GM12878 (cell line): ENCODE results near the gene XRRA1. TPM values are rescaled to one million over a fixed set of nuclear protein-coding genes. Genes with fewer than 3 reads are reported as not detected.
A peak's percentile ranks its signal among the peaks of the same experiment; 100 is the strongest.

Source experiments
- ATAC-seq: fragments of 200-7000 bp; cut with Tn5 transposase; 3 replicates; pipeline ENCODE4 v1.9.1; 2020; ENCODE audit warnings: mild to moderate bottlenecking, moderate library complexity
- BruUV-seq: library from RNA; stranded (reverse); fragments of 400-500 nt; replicated peaks from 2 replicates; lab custom pipeline; 2021; lab: Mats Ljungman, UMichigan
- CTCF ChIA-PET: fragments of 300-600 bp; sonication (Branson Sonifier 250); formaldehyde crosslinking; extraction: SDS; loops from one replicate; lab custom pipeline; 2021; ENCODE audit warnings: inconsistent platforms; lab: Yijun Ruan, JAX
- POLR2A ChIA-PET: fragments of 350-600 bp; formaldehyde crosslinking; extraction: SDS; loops from one replicate; lab custom pipeline; 2021; ENCODE audit warnings: inconsistent platforms; lab: Charles Lee
- RAD21 ChIA-PET: fragments of 300-600 bp; sonication (Branson Sonifier 250); formaldehyde crosslinking; loops from one replicate; lab custom pipeline; 2023; ENCODE audit warnings: antibody characterized with exemption; ENCODE audit not compliant: unreplicated experiment; lab: Charles Lee
- SMC1A ChIA-PET: fragments of 300-600 bp; sonication (Branson Sonifier 250); formaldehyde crosslinking; loops from one replicate; lab custom pipeline; 2023; ENCODE audit not compliant: unreplicated experiment, uncharacterized antibody; lab: Charles Lee
- DNase-seq: peaks from one replicate; pipeline ENCODE4 v3.0.0-alpha.2; 2011; ENCODE audit warnings: low read depth, low spot score
- FAIRE-seq: peaks from 3 replicates; lab custom pipeline; 2011; peaks lifted over from hg19 to GRCh38; lab: Jason Lieb, UNC
- H2AFZ ChIP-seq: 2 replicates; pipeline ENCODE4 v1.6.0; 2011; ENCODE audit warnings: low read depth, low read length, control low read depth; ENCODE audit not compliant: control insufficient read depth
- H3K27ac ChIP-seq: 2 replicates; pipeline ENCODE4 v1.5.1; 2011; ENCODE audit warnings: control low read depth; ENCODE audit not compliant: control insufficient read depth, insufficient read depth
- H3K27me3 ChIP-seq, 2 experiments: replicated peaks in 1 of 2; 2 replicates each; pipeline versions ENCODE4 v1.6.0 to v1.6.1; 2011; ENCODE audit warnings: low read length in 1 of 2; ENCODE audit not compliant: control insufficient read depth in 2 of 2, insufficient read depth in 2 of 2
- H3K36me3 ChIP-seq, 2 experiments: 2 replicates each; pipeline ENCODE4 v1.5.1; 2011; ENCODE audit warnings: low read length in 1 of 2; ENCODE audit not compliant: control insufficient read depth in 2 of 2, insufficient read depth in 2 of 2
- H3K4me1 ChIP-seq: 2 replicates; pipeline ENCODE4 v1.6.1; 2011; ENCODE audit warnings: mild to moderate bottlenecking, low read length, moderate library complexity, mixed read lengths; ENCODE audit not compliant: control insufficient read depth, insufficient read depth
- H3K4me2 ChIP-seq: 2 replicates; pipeline ENCODE4 v1.6.0; 2011; ENCODE audit warnings: control low read depth; ENCODE audit not compliant: control insufficient read depth, insufficient read depth
- H3K4me3 ChIP-seq: fragments of 200-600 bp; sonication (generic); 2 replicates; pipeline ENCODE4 v1.5.1; 2016
- H3K79me2 ChIP-seq: 2 replicates; pipeline ENCODE4 v1.6.0; 2011; ENCODE audit warnings: low read length; ENCODE audit not compliant: control insufficient read depth, insufficient read depth
- H3K9ac ChIP-seq: 2 replicates; pipeline ENCODE4 v1.8.0; 2011; ENCODE audit warnings: low read length, control low read depth, mixed read lengths; ENCODE audit not compliant: control insufficient read depth, insufficient read depth
- H3K9me3 ChIP-seq: replicated peaks from 3 replicates; pipeline ENCODE4 v1.5.1; 2011; ENCODE audit warnings: mild to moderate bottlenecking, low read length; ENCODE audit not compliant: control insufficient read depth, insufficient read depth
- H4K20me1 ChIP-seq: 2 replicates; pipeline ENCODE4 v1.6.0; 2011; ENCODE audit not compliant: control insufficient read depth, insufficient read depth
- CBX3 ChIP-seq: fragments of 200-600 bp; sonication (generic); IDR thresholded peaks from 2 replicates; pipeline ENCODE4 v1.6.1; 2016; ENCODE audit warnings: low read depth, borderline replicate concordance
- CREM ChIP-seq: IDR thresholded peaks from 2 replicates; pipeline ENCODE4 v1.6.1; 2014; ENCODE audit warnings: antibody characterized with exemption, low read depth
- ESRRA ChIP-seq: IDR thresholded peaks from 2 replicates; pipeline ENCODE4 v1.6.1; 2012; ENCODE audit warnings: mild to moderate bottlenecking, low read length, improper control_type of control experiment
- PAX5 ChIP-seq: IDR thresholded peaks from 2 replicates; pipeline ENCODE4 v1.6.1; 2011; ENCODE audit warnings: low read depth, low read length, borderline replicate concordance
- SIN3A ChIP-seq: IDR thresholded peaks from 2 replicates; pipeline ENCODE4 v1.6.1; 2012; ENCODE audit warnings: low read depth, low read length, improper control_type of control experiment
- SPI1 ChIP-seq: IDR thresholded peaks from 2 replicates; pipeline ENCODE4 v1.6.1; 2011; ENCODE audit warnings: low read depth, mild to moderate bottlenecking, low read length, moderate library complexity, borderline replicate concordance; ENCODE audit not compliant: insufficient read depth
- SUZ12 ChIP-seq: fragments of 200-600 bp; sonication (generic); IDR thresholded peaks from one replicate; pipeline ENCODE4 v1.6.1; 2018; ENCODE audit warnings: antibody characterized with exemption, mild to moderate bottlenecking; ENCODE audit not compliant: unreplicated experiment
- YY1 ChIP-seq: IDR thresholded peaks from 2 replicates; pipeline ENCODE4 v1.6.1; 2011; ENCODE audit warnings: low read depth, mild to moderate bottlenecking, low read length
- ZNF217 ChIP-seq: fragments of 450-650 bp; IDR thresholded peaks from 2 replicates; pipeline ENCODE4 v1.6.1; 2017; ENCODE audit warnings: antibody characterized with exemption, mild to moderate bottlenecking
- ZNF384 ChIP-seq: IDR thresholded peaks from 2 replicates; pipeline ENCODE4 v1.6.1; 2012; ENCODE audit warnings: low read depth, mild to moderate bottlenecking, low read length, improper control_type of control experiment, borderline replicate concordance
- WGBS: methylation state at CpG from one replicate; pipeline ENCODE4 v1.1.6; 2016; ENCODE audit warnings: low lambda C conversion rate; ENCODE audit not compliant: insufficient replicate concordance, insufficient coverage; ENCODE audit errors: missing lambda C conversion rate; 5-methylcytosine and 5-hydroxymethylcytosine counted together
- in situ Hi-C: fragments of 300-500 bp; cut with MboI; formaldehyde crosslinking; loops from 9 replicates; pipeline ENCODE4 v1.14.3; 2018; ENCODE audit warnings: mixed read lengths
- intact Hi-C: fragments of 100-400 bp; cut with micrococcal nuclease; formaldehyde crosslinking; loops from one replicate; pipeline ENCODE4 v1.14.2; 2022; ENCODE audit not compliant: unreplicated experiment
- polyA plus RNA-seq, 11 experiments: library from polyadenylated mRNA; depleted of rRNA in 4 of 11; unstranded in 6 of 11; stranded (reverse) in 5 of 11; fragments of >200 nt; fragmentation: Nextera tagmentation in 4 of 11; fragmentation: Illumina TruSeq in 1 of 11; extraction: Ambion mirVana in 4 of 11; extraction: Trizol in 1 of 11; gene quantifications; 1 replicate in 1 of 11; 2 replicates in 10 of 11; pipeline versions ENCODE4 v1.2.1 to v1.2.3, GENCODE V29; 2011 to 2016; ENCODE audit warnings: inconsistent platforms in 2 of 11, missing spikeins in 2 of 11, low read depth in 1 of 11
- total RNA-seq, 4 experiments: library from RNA; depleted of rRNA in 3 of 4; stranded (reverse); fragments of >200 nt in 3 of 4; fragmentation: Illumina TruSeq in 1 of 4; extraction: Trizol in 1 of 4; gene quantifications; 2 replicates each; pipeline versions ENCODE4 v1.2.1 to v1.2.3, GENCODE V29; 2013 to 2021
- TF ChIP-seq, protein P1 (sequence below): IDR thresholded peaks from 2 replicates; pipeline ENCODE4 v1.6.1; 2012; ENCODE audit warnings: mild to moderate bottlenecking, low read depth, low read length

The XRRA1 gene
- total and polyA plus RNA-seq, 10 of the 15 experiments (the other 5 are each of a cell fraction or from before 2014, with no cell fraction given) = 2.5 to 8.8 (median 4.6) TPM

DNA sequence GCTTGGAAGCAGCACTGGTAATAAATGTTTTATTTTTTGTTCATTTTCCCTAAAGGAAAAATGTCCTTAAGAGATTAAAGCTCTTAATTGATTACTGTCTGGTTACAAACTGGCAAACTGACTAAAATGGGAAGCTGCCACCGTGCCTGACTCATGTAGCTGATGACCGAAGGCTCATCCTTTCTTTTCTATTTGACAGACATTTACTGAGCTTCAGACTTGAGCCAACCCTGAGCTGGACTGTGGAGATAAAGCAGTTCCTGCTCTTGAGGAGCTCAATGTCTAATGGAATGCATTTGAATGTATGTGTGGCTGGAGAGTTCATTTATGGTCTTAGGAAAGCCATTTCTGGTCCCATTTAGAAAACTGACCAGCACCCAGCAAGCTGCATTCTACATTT lies 108.9 kb downstream of the XRRA1 start:
- intact Hi-C loops = no loop called here

More for the DNA sequence above, 108.9 kb downstream of the XRRA1 start:
- peak; percentile 76 for FAIRE-seq
- DNase-seq = no peak
- no peaks in the 10 kb centered on the region for H3K9me3 ChIP-seq
- no peak overlapping the region for H2AFZ ChIP-seq
- no peak overlapping the region for H3K9ac ChIP-seq
- H3K79me2 ChIP-seq = no peaks in the 10 kb centered on the region
- no peaks in the 10 kb centered on the region for H3K27me3 ChIP-seq
- H3K27ac ChIP-seq = no peak overlapping the region
- no peak overlapping the region for H3K4me3 ChIP-seq
- H4K20me1 ChIP-seq = no peaks in the 10 kb centered on the region
- RAD21 ChIA-PET = no interaction called here
- CTCF ChIA-PET = interaction anchor here (0.6 to 1.7 kb wide), 6 partner anchors 10 to 457 kb away, joined by 3 to 4 read pairs (median 3); no protein-coding TSS in a partner anchor
- in situ Hi-C loops = no loop called here
- no TSS peak for BruUV-seq
- ATAC-seq = no peak
- SMC1A ChIA-PET = interaction anchor here (1.0 to 1.7 kb wide), 4 partner anchors 12 to 137 kb away, joined by 3 to 4 read pairs (median 4); no protein-coding TSS in a partner anchor
- TF ChIP-seq ZNF217 = no peak
- no peak for TF ChIP-seq SIN3A
- no peak for TF ChIP-seq ZNF384
- no peak for TF ChIP-seq CREM
- TF ChIP-seq ESRRA = no peak
- no peak for TF ChIP-seq PAX5
- no peak for TF ChIP-seq YY1
- TF ChIP-seq SUZ12 = no peak
- TF ChIP-seq, protein P1, sequence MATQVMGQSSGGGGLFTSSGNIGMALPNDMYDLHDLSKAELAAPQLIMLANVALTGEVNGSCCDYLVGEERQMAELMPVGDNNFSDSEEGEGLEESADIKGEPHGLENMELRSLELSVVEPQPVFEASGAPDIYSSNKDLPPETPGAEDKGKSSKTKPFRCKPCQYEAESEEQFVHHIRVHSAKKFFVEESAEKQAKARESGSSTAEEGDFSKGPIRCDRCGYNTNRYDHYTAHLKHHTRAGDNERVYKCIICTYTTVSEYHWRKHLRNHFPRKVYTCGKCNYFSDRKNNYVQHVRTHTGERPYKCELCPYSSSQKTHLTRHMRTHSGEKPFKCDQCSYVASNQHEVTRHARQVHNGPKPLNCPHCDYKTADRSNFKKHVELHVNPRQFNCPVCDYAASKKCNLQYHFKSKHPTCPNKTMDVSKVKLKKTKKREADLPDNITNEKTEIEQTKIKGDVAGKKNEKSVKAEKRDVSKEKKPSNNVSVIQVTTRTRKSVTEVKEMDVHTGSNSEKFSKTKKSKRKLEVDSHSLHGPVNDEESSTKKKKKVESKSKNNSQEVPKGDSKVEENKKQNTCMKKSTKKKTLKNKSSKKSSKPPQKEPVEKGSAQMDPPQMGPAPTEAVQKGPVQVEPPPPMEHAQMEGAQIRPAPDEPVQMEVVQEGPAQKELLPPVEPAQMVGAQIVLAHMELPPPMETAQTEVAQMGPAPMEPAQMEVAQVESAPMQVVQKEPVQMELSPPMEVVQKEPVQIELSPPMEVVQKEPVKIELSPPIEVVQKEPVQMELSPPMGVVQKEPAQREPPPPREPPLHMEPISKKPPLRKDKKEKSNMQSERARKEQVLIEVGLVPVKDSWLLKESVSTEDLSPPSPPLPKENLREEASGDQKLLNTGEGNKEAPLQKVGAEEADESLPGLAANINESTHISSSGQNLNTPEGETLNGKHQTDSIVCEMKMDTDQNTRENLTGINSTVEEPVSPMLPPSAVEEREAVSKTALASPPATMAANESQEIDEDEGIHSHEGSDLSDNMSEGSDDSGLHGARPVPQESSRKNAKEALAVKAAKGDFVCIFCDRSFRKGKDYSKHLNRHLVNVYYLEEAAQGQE = no peak
- TF ChIP-seq SPI1 = no peak
- TF ChIP-seq CBX3 = no peak
- H3K36me3 ChIP-seq = peaks cover 14 to 28% of the 10 kb centered on the region in 2 experiments; a peak in 3 of 4 replicates
- H3K4me1 ChIP-seq = no peaks in the 10 kb centered on the region
- WGBS = 15% methylated on average over 2 of the region's 2 CpGs
- H3K4me2 ChIP-seq = no peak overlapping the region
- POLR2A ChIA-PET = interaction anchor here (0.7 kb wide), 1 partner anchor 1041 kb away, joined by 3 read pairs; no protein-coding TSS in a partner anchor
